ENCODE results near the gene P2RX5. TPM values are rescaled to one million over a fixed set of nuclear protein-coding genes. Genes with fewer than 3 reads are reported as not detected.

The P2RX5 gene
- total RNA-seq, 1 donor from 2014 or later = 0.51 TPM

DNA sequence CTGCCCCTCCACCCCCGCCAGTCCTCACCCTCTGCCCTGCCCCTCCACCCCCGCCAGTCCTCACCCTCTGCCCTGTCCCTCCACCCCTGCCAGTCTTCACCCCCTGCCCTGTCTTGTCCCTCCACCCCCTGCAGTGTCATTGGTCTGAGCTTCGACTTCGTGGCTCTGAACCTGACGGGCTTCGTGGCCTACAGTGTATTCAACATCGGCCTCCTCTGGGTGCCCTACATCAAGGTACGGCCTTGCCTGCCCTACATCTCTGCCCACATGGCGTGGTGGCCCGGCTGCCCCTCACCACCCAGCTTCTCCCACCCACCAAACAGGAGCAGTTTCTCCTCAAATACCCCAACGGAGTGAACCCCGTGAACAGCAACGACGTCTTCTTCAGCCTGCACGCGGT is 39.6 kb downstream of the P2RX5 start:
- DNase-seq = no peak

GRCh38 chr17:3655766-3656165 is 40.2 kb downstream of the P2RX5 start:
- no peak for DNase-seq

GRCh38 chr17:3647769-3648555 is 48.0 kb downstream of the P2RX5 start:
- DNase-seq = peak; percentile 83

GRCh38 chr17:3647251-3647650 is 48.7 kb downstream of the P2RX5 start:
- DNase-seq = no peak

- DNase-seq = no peak
Measured at GRCh38 chr17:3645310-3645709, 50.6 kb downstream of the P2RX5 start.

DNA sequence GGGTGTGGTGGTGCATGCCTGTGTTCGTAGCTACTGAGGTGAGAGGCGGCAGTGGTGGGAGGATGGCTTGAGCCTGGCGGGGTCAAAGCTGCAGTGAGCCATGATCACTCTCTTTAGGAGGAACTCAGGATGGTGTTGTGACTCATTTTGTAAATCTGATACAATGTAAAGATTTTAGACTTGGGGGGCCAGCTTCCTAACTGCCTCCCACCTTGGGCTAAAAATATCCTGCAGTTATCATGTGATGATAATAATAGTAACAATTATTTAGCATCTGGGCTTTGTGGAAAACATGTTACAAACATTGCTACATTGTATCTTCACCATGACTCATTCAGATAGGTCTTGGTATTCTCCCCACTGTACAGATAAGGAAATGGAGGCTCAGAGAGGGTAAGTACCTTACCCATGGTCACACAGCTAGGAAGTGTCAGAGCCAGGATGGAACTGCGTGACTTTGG is 52.0 kb downstream of the P2RX5 start:
- DNase-seq = no peak

- no peak for DNase-seq
Measured at GRCh38 chr17:3641717-3642486, 54.1 kb downstream of the P2RX5 start.

DNA sequence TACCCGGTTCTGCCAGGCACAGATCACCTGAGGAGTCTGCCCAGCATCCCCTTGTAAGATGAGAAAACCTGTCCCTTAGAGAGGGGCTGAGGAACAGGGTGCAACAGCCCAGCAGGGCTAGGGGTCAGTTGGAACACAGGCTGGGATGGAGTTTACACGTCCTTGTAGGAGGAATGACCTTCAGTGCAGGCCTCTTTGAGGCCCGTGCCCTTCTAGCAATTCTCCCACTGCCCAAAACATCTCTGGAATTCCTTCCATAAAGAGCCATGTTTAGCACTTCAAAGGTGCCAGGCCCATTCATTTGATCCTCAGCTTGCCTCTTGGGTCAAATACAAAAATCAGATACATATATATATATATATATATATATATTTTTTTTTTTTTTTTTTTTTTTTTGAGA is 54.9 kb downstream of the P2RX5 start:
- DNase-seq = no peak

DNA sequence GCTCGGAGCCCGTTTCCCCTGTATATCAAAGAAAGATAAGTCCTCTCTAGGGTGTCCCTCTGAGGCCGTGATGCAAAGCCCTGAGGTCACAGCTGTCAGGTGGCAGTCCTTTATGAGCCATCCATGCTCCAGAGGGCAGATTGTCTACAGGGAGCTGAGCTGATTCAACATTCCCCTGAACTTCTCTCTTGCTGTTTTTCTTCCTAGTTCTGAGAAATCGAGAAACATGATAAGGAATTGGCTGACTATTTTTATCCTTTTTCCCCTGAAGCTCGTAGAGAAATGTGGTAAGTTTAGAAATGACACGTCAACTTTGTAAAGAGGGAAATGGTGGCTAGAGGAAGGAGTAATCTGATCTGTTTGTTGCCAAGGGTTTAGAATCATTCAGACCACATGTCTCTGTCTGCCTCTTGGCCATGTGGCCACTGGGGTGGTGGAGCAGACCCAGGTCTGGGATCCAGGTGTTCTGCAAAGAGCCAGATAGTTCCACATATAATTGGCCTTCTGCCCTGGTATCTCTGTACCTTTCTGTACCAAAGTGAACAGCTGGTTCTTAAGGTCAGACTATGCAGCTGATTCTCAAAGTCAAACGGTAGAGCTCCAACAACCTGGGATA is 55.9 kb downstream of the P2RX5 start:
- no peak for DNase-seq

GRCh38 chr17:3636908-3637373 is 59.0 kb downstream of the P2RX5 start:
- peak; percentile 34 for DNase-seq

DNA sequence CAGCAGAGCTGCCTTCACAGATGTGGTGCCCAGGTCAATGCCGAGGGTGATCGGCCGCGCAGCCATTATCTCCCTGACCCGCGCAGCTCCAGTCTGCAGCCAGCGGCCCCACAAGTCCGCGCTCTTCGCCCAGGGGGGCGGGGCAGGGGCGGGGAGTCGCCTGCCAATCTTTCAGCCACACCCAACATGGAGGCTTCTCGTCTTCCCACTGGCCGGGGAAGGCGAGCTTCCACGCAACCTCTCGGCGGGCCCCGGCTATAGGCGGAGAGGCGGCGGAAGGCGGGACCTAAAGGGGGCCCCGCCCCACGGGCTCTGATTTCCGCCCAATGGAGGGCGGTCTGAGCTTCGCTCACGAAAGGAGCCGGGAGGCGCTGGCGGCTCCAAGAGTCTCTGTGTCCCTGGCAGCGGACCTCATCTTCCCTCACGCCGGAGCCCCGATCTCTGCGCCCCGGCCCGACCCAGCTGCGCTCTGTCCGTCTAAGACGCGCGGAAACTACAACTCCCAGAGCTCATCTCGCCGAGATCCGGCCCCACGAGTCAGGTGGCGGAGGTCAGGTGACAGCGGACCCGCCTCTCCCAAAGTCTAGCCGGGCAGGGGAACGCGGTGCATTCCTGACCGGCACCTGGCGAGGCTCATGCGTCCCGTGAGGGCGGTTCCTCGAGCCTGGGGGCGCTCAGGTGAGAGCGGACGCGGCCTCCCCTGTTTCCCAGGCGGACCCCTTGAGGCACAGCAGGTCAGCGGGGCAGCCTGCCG is 59.6 kb downstream of the P2RX5 start, which contains the start of the genes CTNS and SHPK:
CTNS (plus strand) TSS at position 607 of the 754 bp plus-strand sequence. CDS start 3,447 bp downstream, outside the sequence.
SHPK (minus strand) TSS at position 97 of the 754 bp plus-strand sequence; CDS start at position 66, 31 bp downstream.
- peak; percentile 97 for DNase-seq

DNA sequence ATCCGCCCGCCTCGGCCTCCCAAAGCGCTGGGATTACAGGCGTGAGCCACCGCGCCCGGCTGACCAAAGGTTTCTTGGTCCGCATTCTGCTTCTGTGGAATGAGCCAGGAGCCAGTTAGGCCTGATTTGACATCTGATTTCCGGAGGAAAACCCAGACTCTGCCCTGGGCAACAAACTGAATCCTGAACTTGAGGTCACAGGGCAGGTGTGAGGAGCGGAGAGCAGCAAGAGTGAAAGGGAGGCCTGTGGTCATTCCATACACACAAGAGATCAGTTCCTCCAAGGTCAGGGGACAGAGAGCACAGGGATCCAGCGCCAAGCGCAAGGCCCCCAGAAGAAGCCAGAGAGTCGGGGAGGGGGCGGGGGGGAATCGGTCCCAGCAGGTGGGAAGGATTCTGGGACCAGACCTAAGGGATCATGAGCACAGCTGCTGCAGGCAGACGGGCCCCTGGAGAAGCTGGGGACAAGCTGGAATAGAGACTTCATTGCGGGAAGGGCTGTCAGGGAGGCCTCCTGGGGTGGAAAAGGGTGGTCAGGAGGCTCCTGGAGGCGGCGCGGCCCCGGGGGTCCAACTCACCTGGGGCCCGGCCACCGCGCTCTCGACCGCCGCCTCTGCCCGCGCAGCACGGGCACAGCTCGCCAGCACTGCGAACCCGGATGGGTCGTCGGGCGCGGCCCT is 60.3 kb downstream of the P2RX5 start:
- peak; percentile 27 for DNase-seq

GRCh38 chr17:3632287-3632686 is 63.7 kb downstream of the P2RX5 start:
- DNase-seq = no peak

GRCh38 chr17:3630781-3631180 is 65.2 kb downstream of the P2RX5 start:
- DNase-seq = no peak

DNA sequence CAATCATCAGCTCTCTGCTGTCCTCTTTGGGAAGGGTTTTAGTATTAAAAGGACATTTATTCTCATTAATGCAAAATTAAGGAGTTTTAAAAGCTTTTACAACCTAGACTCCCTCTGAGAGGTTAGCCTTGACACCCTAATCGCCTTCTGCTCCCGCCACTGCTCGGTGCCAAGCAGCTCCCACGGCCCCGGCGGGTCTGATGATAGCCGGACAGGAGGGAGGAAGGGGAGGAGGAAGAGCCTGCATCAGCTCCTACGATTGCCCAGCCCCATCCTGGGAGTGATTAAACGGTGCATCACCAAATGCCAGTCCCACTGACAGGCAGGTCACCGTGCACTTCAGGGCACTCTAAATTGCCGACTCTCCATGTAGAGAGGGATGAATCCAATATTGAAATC is 68.2 kb downstream of the P2RX5 start:
- DNase-seq = no peak

DNA sequence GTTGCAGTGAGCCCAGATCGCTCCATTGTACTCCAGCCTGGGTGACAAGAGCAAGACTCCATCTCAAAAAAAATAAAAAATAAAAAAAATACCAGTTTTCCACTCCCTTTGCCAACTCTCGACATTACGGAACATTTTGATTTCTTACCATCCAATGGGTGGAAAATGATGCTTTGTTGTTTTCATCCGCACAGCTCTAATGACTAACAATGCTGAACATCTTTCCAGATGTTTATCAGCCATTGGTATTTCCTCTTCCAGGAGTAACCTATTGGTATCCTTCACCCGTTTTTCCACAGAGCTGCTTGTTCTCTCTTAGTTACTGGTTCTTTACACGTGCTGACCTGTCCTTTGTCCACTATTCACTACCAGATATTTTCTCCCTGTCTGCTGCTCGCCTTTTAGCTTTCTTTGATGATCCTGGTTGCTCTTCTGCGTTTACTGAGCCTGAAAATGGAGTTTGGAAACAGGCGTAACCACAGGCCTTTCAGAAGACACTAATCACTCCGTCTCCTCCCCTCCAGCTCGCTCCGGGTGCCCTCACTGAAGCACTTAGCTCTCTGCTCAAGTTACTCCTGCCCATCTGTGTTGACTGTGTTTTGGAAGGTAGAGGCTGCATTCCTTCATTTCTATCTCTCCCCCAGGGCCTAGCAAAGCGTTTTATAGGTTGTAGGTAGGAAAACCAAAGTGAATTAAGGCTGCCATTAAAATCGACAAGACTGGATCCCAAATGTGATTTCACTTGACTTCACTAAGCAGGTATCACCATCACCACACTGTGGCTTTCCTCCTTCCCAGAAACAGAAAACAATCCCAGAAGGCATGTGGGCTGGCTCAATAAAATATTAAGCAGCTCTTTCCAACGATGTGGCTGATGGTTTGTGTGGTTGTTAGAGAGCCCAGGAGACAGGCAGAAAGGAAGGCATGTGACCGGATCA is 68.9 kb downstream of the P2RX5 start:
- DNase-seq = peak; percentile 31
